Prostate gland (tissue), 2 donors: ENCODE measurements around the gene TSPAN6. TPM values are rescaled to one million over a fixed set of nuclear protein-coding genes. Genes with fewer than 3 reads are reported as not detected.

Experiments used
- DNase-seq: peaks from one replicate; pipeline ENCODE4 v3.0.0-alpha.2; 2019; ENCODE audit warnings: low spot score
- H3K27ac ChIP-seq, 2 donors: fragments of 200-600 bp; sonication (generic); 2 replicates each; pipeline ENCODE4 v1.5.1; 2017 to 2019
- H3K27me3 ChIP-seq: fragments of 200-600 bp; sonication (generic); replicated peaks from 2 replicates; pipeline ENCODE4 v1.5.1; 2019; ENCODE audit not compliant: insufficient read depth
- H3K36me3 ChIP-seq, 2 donors: fragments of 200-600 bp; sonication (generic); 1 replicate in 1 of 2; 2 replicates in 1 of 2; pipeline versions ENCODE4 v1.5.1 to v1.8.1; 2017 to 2019
- H3K4me1 ChIP-seq: fragments of 200-600 bp; sonication (generic); replicated peaks from 2 replicates; pipeline ENCODE4 v1.5.1; 2019
- H3K4me3 ChIP-seq, 2 donors: fragments of 200-600 bp; sonication (generic); 2 replicates each; pipeline ENCODE4 v1.5.1; 2017 to 2019
- H3K9me3 ChIP-seq: fragments of 200-600 bp; sonication (generic); 2 replicates; pipeline ENCODE4 v1.5.1; 2017
- POLR2A ChIP-seq: fragments of 450-650 bp; IDR thresholded peaks from one replicate; pipeline ENCODE4 v1.6.1; 2016; ENCODE audit warnings: antibody characterized with exemption, mild to moderate bottlenecking
- POLR2AphosphoS5 ChIP-seq: sonication (generic); formaldehyde crosslinking; IDR thresholded peaks from one replicate; pipeline ENCODE4 v1.6.1; 2017; ENCODE audit warnings: antibody characterized with exemption
- WGBS: methylation state at CpG from one replicate; pipeline ENCODE4 v1.1.5; 2018; 5-methylcytosine and 5-hydroxymethylcytosine counted together
- intact Hi-C: fragments of 100-400 bp; cut with DNase I; formaldehyde crosslinking; loops from one replicate; pipeline ENCODE4 v1.14.2; 2022
- total RNA-seq, 2 donors: library from RNA; depleted of rRNA; stranded (reverse); fragments of >200 nt; gene quantifications; one replicate each; pipeline ENCODE4 v1.1.0, GENCODE V29; 2016
- TF ChIP-seq, protein P1 (sequence below), 4 experiments: fragments of 200-600 bp in 2 of 4; fragments of 450-650 bp in 2 of 4; sonication (generic) in 2 of 4; IDR thresholded peaks; 1 replicate in 3 of 4; 2 replicates in 1 of 4; pipeline ENCODE4 v1.5.1; 2016 to 2019; ENCODE audit warnings: antibody characterized with exemption in 4 of 4, mild to moderate bottlenecking in 2 of 4, moderate library complexity in 2 of 4

The TSPAN6 gene
- total RNA-seq, 2 donors from 2014 or later = 26.1 to 34.9 TPM

DNA sequence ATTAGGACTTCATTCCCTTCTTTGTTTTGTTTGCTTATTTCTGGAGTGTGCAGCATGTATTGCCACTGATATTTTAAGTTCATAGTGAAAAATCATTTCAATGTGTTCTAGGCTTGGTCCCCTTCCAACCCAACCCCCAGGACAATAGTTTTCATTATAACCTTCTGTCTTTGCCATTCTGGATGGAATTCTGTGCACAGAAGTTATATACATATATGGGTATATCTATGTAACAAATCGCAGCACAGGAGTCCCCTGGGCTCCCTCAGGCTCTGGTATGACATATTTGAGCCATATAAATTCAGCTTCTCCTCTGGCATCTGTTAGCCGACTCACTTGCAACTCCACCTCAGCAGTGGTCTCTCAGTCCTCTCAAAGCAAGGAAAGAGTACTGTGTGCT is 52.0 kb downstream of the TSPAN6 start, which contains the start of gene TNMD:
TNMD (plus strand) TSS at position 326 of the 400 bp plus-strand sequence. CDS start 83 bp downstream, outside the sequence.
- DNase-seq = no peak
- Histone ChIP-seq H3K9me3 (no peaks in the 10 kb centered on the region), H3K4me3 (no peak within 1 kb of the TSS), H3K4me1 (no peaks in the 10 kb centered on the region), H3K27ac (no peak within 1 kb of the TSS), H3K36me3 (no peaks in the 10 kb centered on the region), H3K27me3 (no peaks in the 10 kb centered on the region)
- WGBS = 63% methylated on average over 2 of the region's 2 CpGs
- TF ChIP-seq, protein P1, sequence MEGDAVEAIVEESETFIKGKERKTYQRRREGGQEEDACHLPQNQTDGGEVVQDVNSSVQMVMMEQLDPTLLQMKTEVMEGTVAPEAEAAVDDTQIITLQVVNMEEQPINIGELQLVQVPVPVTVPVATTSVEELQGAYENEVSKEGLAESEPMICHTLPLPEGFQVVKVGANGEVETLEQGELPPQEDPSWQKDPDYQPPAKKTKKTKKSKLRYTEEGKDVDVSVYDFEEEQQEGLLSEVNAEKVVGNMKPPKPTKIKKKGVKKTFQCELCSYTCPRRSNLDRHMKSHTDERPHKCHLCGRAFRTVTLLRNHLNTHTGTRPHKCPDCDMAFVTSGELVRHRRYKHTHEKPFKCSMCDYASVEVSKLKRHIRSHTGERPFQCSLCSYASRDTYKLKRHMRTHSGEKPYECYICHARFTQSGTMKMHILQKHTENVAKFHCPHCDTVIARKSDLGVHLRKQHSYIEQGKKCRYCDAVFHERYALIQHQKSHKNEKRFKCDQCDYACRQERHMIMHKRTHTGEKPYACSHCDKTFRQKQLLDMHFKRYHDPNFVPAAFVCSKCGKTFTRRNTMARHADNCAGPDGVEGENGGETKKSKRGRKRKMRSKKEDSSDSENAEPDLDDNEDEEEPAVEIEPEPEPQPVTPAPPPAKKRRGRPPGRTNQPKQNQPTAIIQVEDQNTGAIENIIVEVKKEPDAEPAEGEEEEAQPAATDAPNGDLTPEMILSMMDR (IDR thresholded peaks at IDR 0.05) = no peak
- TF ChIP-seq POLR2AphosphoS5 (no peak), POLR2A (no peak)
- intact Hi-C loops = no loop called here

Other genes starting within 250 kb of the TSPAN6 start
- 1 to 10 TPM in 1 of 2 donors, under 1 TPM in 1; 0.91 to 1.6 TPM for gene PCDH19, start 226.5 kb downstream of the TSPAN6 start, total RNA-seq
- gene TNMD, start 51.9 kb downstream of the TSPAN6 start, total RNA-seq = not detected
- gene SRPX2, start 7.4 kb upstream of the TSPAN6 start, total RNA-seq = 1 to 10 TPM; 4.8 to 5.1 TPM
- gene SYTL4, start 95.3 kb upstream of the TSPAN6 start, total RNA-seq = 10 to 100 TPM; 25.7 to 39.3 TPM
- gene CSTF2, start 183.6 kb upstream of the TSPAN6 start, total RNA-seq = 10 to 100 TPM; 13.5 to 38.2 TPM
- under 1 TPM; 0.14 to 0.62 TPM for gene NOX1, start 237.6 kb upstream of the TSPAN6 start, total RNA-seq